NB4 (cell line): ENCODE results near the gene MUCL3.
"Not testable (repeated sequence)": the region's sequence is repeated elsewhere in the genome, so short reads cannot be mapped to it uniquely, and the experiment has no call there.

Experiments
- DNase-seq: peaks from one replicate; pipeline ENCODE4 v3.0.0; 2010; ENCODE audit warnings: low read depth
- H3K4me3 ChIP-seq: one replicate; pipeline ENCODE4 v1.5.1; 2011; ENCODE audit warnings: mild to moderate bottlenecking, low read depth, low read length, moderate library complexity
- CTCF ChIP-seq: IDR thresholded peaks from one replicate; pipeline ENCODE4 v1.5.1; 2012; ENCODE audit warnings: low read depth, low read length
- MAX ChIP-seq: IDR thresholded peaks from 2 replicates; pipeline ENCODE4 v1.6.1; 2011; ENCODE audit warnings: low read depth, low read length
- MYC ChIP-seq: IDR thresholded peaks from 2 replicates; pipeline ENCODE4 v1.6.1; 2011; ENCODE audit warnings: low read depth, low read length
- POLR2A ChIP-seq: IDR thresholded peaks from 2 replicates; pipeline ENCODE4 v1.6.1; 2011; ENCODE audit warnings: mild to moderate bottlenecking; ENCODE audit not compliant: insufficient read length; ENCODE audit errors: extremely low read depth

MUCL3 gene

GRCh38 chr6:30965140-30965601 lies 24.4 kb downstream of the MUCL3 start:
- TF ChIP-seq MYC = no peak
- no peak for TF ChIP-seq CTCF
- no peak for TF ChIP-seq MAX
- TF ChIP-seq POLR2A = no peak
- DNase-seq = no peak
- H3K4me3 ChIP-seq = no peak overlapping the region

GRCh38 chr6:30966154-30966553 lies 25.4 kb downstream of the MUCL3 start:
- H3K4me3 ChIP-seq = no peak overlapping the region
- no peak for TF ChIP-seq POLR2A
- no peak for TF ChIP-seq MAX
- no peak for TF ChIP-seq CTCF
- DNase-seq = no peak

- not testable (repeated sequence) for H3K4me3 ChIP-seq, DNase-seq
Observed at GRCh38 chr6:30969171-30969570, 28.4 kb downstream of the MUCL3 start.

- H3K4me3 ChIP-seq = no peak overlapping the region
- no peak for DNase-seq
- no peak for TF ChIP-seq CTCF
- TF ChIP-seq POLR2A = no peak
- TF ChIP-seq MYC = no peak
- no peak for TF ChIP-seq MAX
Observed at GRCh38 chr6:30970946-30971345, 30.2 kb downstream of the MUCL3 start.

GRCh38 chr6:30972816-30973215 lies 32.0 kb downstream of the MUCL3 start:
- TF ChIP-seq MYC (no peak), MAX (no peak), POLR2A (no peak), CTCF (no peak)
- no peak overlapping the region for H3K4me3 ChIP-seq
- DNase-seq = no peak

GRCh38 chr6:30974490-30975252 lies 33.9 kb downstream of the MUCL3 start:
- H3K4me3 ChIP-seq = no peak overlapping the region
- TF ChIP-seq POLR2A = no peak
- no peak for DNase-seq

- TF ChIP-seq MYC (no peak), POLR2A (no peak), CTCF (no peak), MAX (no peak)
- no peak overlapping the region for H3K4me3 ChIP-seq
- DNase-seq = no peak
Observed at GRCh38 chr6:30979141-30979540, 38.4 kb downstream of the MUCL3 start.
